Left ventricle myocardium superior (tissue), 1 donor: ENCODE results near the gene ITGA1. TPM values are rescaled to one million over a fixed set of nuclear protein-coding genes. Genes with fewer than 3 reads are reported as not detected.

Experiments used
- ATAC-seq: fragments of 200-7000 bp; cut with Tn5 transposase; one replicate; pipeline ENCODE4 v1.9.1; 2020; ENCODE audit warnings: mild to moderate bottlenecking, moderate library complexity
- DNase-seq: peaks from one replicate; pipeline ENCODE4 v3.0.0-alpha.2; 2020
- intact Hi-C: fragments of 100-400 bp; cut with micrococcal nuclease; formaldehyde crosslinking; loops from one replicate; pipeline ENCODE4 v1.11.0; 2022
- total RNA-seq: library from RNA; stranded (reverse); fragmentation: NEBNext Ultra II Directional; extraction: Animal tissue kit (Norgen Biotek cat#: 25700); gene quantifications from one replicate; pipeline ENCODE4 v1.2.1, GENCODE V29; 2021
- donor health status: DM: no; HTN: yes; CAD: no; lungs with severe emphysema.

The ITGA1 gene
- total RNA-seq, 1 donor from 2014 or later: 29.2 TPM

GRCh38 chr5:52878656-52879055, 90.9 kb downstream of the ITGA1 start:
- DNase-seq (no peak), ATAC-seq (no peak)
- intact Hi-C loops: no loop called here

DNA sequence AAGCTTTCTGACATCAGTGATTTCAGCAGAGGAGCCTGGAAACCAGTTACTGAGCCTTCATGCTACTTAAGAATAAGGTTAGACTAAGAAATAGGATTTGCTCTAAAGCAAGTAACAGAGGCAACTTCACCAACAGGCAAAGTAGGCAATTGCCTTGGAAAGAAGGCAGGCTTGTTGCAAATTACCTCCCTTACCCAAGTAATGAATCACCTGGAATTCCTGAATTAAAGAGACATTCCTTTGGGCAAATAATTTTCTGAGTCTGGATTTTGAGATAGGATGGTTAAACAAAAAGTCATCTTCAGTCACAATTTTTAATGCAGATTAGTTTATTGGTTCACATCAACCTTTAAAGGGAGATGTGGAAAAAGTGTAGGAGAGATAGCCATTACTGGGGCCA, 92.8 kb downstream of the ITGA1 start:
- intact Hi-C loops: no loop called here
- DNase-seq (no peak), ATAC-seq (no peak)

- intact Hi-C loops: no loop called here
- DNase-seq (no peak), ATAC-seq (no peak)
Measured at GRCh38 chr5:52881468-52881867, 93.8 kb downstream of the ITGA1 start.

DNA sequence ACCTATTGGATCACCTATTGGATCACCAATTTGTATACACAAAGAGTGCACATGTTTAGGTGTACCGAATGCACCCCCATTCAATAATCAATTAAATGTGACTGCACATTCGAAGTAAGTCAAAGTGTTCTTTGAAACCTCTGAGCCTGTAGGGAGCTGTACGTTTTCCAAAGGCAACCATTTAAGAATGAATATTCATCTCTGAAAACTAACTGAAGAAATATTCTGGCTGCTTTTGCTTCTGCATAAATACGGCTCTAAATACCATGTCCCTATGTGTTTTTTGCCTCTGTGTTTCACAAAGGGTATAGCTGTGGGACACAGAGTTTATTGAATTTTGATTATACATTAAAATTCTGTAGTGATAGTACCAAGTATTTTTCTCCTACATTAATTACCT, 95.4 kb downstream of the ITGA1 start:
- intact Hi-C loops: no loop called here
- DNase-seq (no peak), ATAC-seq (no peak)

DNA sequence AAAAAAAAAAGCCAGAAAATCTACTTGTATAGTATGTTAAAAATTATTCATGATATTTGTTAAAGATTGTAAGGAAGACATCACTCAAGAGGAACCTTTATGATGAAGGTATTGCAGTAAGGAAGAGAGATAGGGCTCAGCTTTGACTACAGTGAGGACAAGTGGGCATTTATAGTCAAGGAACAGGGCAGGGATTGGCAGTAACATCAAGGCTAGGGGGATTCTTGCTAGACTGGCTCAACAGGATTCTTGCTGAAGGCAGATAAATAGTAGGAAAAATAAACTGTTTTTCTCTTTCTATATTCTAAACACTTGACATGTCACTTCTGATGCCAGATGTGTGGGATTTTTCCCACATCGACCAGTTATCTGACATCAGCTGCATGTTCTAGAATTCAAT, 96.7 kb downstream of the ITGA1 start:
- intact Hi-C loops: no loop called here

DNA sequence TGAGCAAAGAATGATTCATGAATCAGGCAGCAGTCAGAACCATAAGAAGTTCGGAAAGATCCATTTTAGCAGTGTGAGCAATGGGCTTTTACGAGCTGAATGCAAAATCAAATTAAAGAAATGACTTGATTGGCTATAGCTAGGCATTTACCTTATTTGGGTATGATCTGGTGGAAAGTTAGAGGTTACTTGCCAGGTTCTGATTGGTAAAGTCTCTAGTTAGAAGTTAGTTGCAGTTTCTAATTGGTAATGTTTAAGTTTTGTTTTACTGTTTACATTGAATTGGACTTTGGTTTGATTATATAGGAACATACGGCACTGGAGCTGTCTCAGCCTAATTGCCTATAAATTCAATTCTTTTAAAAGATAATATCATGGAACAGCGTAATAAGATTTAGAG, 97.9 kb downstream of the ITGA1 start:
- intact Hi-C loops: no loop called here
- DNase-seq (no peak), ATAC-seq (no peak)

More for the DNA sequence above, 96.7 kb downstream of the ITGA1 start:
- ATAC-seq: no peak
- no peak for DNase-seq

- ATAC-seq (no peak), DNase-seq (no peak)
- intact Hi-C loops: no loop called here
Measured at GRCh38 chr5:52886206-52886605, 98.5 kb downstream of the ITGA1 start.

DNA sequence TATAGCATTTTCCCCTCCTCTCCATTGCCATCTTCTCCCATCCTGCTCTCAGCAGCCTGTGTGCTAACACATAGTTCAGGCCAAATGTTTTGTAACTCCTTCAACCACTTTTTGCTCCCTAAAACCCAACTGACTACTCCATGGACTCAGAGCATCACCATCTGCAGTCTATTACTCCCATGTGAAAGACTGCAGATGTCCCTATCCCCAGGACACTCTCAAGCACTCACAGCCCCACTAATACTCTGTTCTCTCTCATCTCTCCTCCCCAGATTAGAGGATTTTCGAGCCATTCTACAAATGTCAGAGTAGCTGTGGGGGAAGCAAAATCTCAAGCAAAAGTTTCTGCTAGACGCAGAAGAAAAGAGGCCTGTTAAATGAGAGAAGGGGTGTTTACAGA, 99.3 kb downstream of the ITGA1 start:
- no peak for ATAC-seq
- DNase-seq: no peak
- intact Hi-C loops: no loop called here

DNA sequence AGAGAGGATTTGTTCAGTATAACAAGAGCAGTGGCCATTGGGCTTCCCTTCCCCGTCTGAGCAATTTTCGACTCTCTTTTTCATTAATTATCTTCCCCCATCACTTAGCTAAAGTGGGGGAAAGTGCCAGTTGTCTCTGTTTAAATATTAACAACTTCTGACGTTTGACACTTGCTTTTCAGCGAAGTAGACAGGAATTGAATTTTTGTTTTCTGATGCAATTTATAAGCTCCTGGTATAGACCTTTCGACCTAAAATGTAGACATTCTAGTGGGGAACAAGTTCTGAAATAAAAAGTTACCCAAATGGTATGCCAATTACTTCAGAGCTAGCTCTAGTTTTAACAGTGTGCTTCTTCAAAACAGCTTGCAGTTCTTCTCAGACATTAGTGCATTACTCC, 100.6 kb downstream of the ITGA1 start:
- DNase-seq (no peak), ATAC-seq (no peak)
- intact Hi-C loops: no loop called here

DNA sequence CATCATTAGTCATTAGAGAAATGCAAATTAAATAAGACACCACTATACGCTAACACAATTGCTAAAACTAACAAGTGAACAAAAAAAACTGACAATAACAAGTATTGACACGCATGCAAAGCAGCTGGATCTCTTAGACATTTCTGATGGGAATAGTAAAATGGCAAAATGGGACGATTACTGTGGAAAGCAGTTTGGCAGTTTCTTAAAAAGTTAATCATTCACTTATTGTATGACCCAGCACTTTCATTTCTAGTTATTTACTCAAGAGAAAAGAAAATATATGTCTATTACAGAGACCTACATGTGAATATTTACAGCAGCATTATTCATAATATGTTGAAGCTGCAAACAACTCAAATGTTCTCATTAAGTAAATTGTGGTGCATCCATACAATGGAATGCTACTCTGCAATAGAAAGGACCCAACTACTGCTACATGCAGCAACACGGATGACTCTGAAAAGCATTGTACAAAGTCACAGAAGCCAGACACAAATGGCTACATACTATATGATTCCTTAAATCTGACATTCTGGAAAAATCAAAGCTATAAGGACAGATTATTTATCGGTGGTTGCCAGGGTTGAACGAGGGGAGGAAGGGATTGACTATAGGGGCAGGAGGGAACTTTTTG, 104.6 kb downstream of the ITGA1 start:
- DNase-seq (no peak), ATAC-seq (no peak)
- intact Hi-C loops: loop anchor here (10.0 kb wide), 2 partner anchors 88 to 208 kb away; no protein-coding TSS in a partner anchor

DNA sequence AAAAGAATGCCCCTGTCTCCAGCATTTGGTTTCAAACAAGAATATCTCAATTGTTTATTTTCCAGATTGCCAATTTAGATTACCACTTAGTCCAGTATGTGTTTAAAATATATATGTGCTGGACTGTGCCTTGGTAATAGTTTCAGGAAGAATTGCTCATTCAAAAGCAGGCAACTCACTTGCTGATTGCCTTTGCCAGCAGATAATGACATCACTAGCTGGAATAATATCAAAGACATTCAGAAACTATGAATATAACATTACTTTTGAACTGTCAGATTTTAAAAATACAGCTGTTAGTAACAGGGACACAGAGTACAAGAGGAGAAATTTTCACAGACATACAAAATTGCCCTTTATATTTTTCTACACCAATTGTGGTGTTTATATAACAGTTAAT, 105.4 kb downstream of the ITGA1 start:
- DNase-seq (no peak), ATAC-seq (peak; percentile 51)
- intact Hi-C loops: loop anchor here (10.0 kb wide), 2 partner anchors 88 to 208 kb away; no protein-coding TSS in a partner anchor

- ATAC-seq (no peak), DNase-seq (no peak)
- intact Hi-C loops: loop anchor here (10.0 kb wide), 2 partner anchors 89 to 209 kb away; no protein-coding TSS in a partner anchor
Measured at GRCh38 chr5:52893863-52894262, 106.1 kb downstream of the ITGA1 start.

DNA sequence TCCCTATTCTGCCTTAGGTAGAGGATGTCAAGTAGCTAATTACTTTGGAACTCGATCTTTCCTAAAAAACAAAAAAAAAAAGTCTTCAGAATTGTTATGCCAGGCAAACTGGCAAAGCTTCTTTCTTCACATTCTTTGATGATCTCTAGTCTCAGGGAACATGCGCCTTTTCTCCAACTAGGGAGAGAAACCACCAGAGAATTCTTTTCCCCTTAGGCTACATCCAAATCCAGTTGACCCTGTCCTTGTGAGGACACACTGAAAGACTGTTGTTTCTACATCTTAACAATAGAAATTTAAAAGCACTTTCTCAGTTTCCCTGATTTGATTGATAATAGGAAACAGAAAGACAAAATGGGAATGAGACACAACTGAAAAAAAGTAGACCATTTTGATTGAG, 106.7 kb downstream of the ITGA1 start:
- intact Hi-C loops: loop anchor here (10.0 kb wide), 2 partner anchors 90 to 210 kb away; no protein-coding TSS in a partner anchor
- DNase-seq: no peak

GRCh38 chr5:52895075-52895474, 107.4 kb downstream of the ITGA1 start:
- ATAC-seq (peak; percentile 70), DNase-seq (no peak)
- intact Hi-C loops: loop anchor here (10.0 kb wide), 2 partner anchors 90 to 210 kb away; no protein-coding TSS in a partner anchor

More for the DNA sequence above, 106.7 kb downstream of the ITGA1 start:
- ATAC-seq: no peak

DNA sequence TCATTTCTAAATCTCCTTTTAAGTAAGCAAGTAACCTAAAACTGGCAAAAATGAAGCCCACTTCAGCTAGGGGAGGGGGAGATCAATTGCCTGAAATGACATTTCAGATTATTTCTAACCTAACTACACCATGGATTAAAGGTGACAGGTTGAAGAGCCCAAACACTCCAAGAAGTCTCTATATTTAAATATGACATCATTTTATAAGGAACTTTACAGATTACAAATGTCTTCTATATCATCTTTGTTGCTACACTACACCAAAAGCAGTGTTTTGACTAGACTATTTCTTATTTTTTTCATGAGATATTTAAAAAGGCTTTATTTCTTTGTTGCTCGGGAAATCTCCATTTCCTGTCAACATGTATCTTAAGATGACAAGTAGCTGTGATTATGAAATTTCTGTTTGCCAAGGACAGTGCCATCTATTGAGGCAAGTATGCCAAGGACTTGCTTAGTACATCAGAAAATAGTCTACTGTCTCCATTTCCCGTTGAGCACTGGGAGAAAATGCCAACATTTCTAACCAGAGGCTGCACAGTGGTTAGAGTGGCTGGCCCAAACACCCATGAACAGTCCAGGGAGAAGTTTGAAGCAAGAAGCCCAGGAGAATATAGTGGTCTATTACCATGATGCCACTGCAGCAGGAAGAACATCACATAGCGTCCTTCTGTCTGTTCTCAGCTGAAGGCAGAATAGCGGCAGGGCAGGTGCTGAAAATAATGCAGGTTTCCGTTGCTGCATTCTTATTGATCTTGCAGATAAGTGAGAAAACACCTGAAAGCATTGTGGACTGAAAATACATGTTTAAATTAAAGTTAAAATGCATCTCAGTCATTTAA, 108.1 kb downstream of the ITGA1 start:
- intact Hi-C loops: loop anchor here (10.0 kb wide), 2 partner anchors 91 to 211 kb away; no protein-coding TSS in a partner anchor
- DNase-seq: no peak
- ATAC-seq: no peak

DNA sequence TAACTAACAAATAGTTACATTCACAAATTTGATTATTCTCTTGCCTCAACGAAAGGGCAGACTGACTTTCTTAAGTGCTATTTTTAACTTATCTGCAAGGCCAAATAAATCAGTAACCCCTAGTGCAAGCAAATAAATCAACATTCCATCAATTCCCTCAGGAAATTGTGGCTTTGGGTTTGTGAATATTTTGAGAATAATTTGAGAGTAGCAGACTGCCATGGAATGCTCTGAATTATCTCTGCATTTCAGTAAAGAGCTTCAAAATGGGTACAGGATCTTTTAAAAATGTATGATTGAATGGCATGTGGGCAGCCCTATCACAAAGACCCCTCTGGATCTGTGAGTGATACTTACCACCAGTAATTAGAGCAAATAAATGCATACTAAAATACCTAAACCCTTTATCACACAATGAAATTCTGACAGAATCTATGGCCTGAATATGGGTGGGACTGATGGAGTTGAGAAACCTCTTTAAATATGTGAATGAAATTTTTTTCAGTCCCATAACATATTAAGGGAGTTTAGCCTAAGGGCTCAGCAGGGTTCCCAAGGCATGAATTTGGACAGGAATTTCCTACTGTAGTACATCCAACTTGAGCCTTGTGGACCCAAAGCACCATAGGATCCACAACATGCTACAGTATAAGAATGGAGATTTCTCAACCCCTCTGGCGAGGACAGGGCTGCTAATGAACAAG, 109.0 kb downstream of the ITGA1 start:
- intact Hi-C loops: loop anchor here (10.0 kb wide), 2 partner anchors 92 to 212 kb away; no protein-coding TSS in a partner anchor
- DNase-seq (no peak), ATAC-seq (no peak)

GRCh38 chr5:52897238-52897614, 109.5 kb downstream of the ITGA1 start:
- intact Hi-C loops: loop anchor here (10.0 kb wide), 2 partner anchors 92 to 212 kb away; no protein-coding TSS in a partner anchor
- no peak for DNase-seq
- no peak for ATAC-seq

- intact Hi-C loops: loop anchor here (10.0 kb wide), 2 partner anchors 94 to 214 kb away; no protein-coding TSS in a partner anchor
- DNase-seq: no peak
- no peak for ATAC-seq
Measured at GRCh38 chr5:52898961-52899680, 111.4 kb downstream of the ITGA1 start.

DNA sequence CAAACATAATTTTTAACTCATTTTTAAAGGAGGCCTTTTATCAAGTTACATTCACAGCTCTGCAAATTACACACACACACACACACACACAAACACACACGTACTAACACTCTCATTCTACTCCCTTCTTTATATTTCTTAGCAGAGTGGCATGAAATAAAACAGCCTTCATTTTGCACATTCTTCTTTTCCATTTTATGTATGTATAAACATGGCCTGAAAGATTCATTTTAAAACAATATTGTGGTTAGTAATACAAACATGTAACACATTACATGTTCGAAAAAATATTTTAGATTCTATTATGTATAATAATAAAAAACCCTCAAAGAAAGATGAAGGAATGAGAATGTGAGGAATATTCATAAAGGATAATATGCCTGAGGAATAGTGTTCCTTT, 115.4 kb downstream of the ITGA1 start:
- ATAC-seq (no peak), DNase-seq (no peak)
- intact Hi-C loops: no loop called here
